Endothelial cell of umbilical vein (primary cell): Measurements from ENCODE around the gene ADAT3. TPM values are rescaled to one million over a fixed set of nuclear protein-coding genes. Genes with fewer than 3 reads are reported as not detected.
A peak's percentile ranks its signal among the peaks of the same experiment; 100 is the strongest.

Experiments
- BruUV-seq: library from RNA; stranded (reverse); fragments of 400-500 nt; replicated peaks from 2 replicates; lab custom pipeline; 2021; lab: Mats Ljungman, UMichigan
- CTCF ChIA-PET: fragments of 300-600, 350-600 bp; sonication (Branson Sonifier 250); formaldehyde crosslinking; loops from one replicate; lab custom pipeline; 2021; ENCODE audit warnings: antibody characterized with exemption, inconsistent platforms; lab: Charles Lee
- POLR2A ChIA-PET: fragments of 300-600, 350-600 bp; sonication (Branson Sonifier 250); formaldehyde crosslinking; loops from one replicate; lab custom pipeline; 2021; ENCODE audit warnings: antibody characterized with exemption, inconsistent platforms; lab: Charles Lee
- DNase-seq: peaks from one replicate; pipeline ENCODE4 v3.0.0-alpha.2; 2011; ENCODE audit warnings: low read depth, low spot score
- FAIRE-seq: peaks from 2 replicates; lab custom pipeline; 2011; peaks lifted over from hg19 to GRCh38; lab: Jason Lieb, UNC
- H2AFZ ChIP-seq: 2 replicates; pipeline ENCODE4 v1.6.0; 2012; ENCODE audit warnings: low read depth, low read length, control low read depth, inconsistent platforms
- H3K27ac ChIP-seq: 2 replicates; pipeline ENCODE4 v1.5.1; 2011; ENCODE audit warnings: low read depth, mild to moderate bottlenecking, control low read depth, low read length, moderate library complexity; ENCODE audit not compliant: insufficient read depth
- H3K27me3 ChIP-seq, 2 experiments: 2 replicates each; pipeline versions ENCODE4 v1.6.0 to v1.6.1; 2011; ENCODE audit warnings: low read length in 2 of 2, mixed read lengths in 1 of 2; ENCODE audit not compliant: control insufficient read depth in 2 of 2, insufficient read depth in 2 of 2
- H3K36me3 ChIP-seq, 2 experiments: 2 replicates in 1 of 2; 3 replicates in 1 of 2; pipeline ENCODE4 v1.5.1; 2011; ENCODE audit warnings: low read length in 2 of 2, mild to moderate bottlenecking in 1 of 2, moderate library complexity in 1 of 2; ENCODE audit not compliant: control insufficient read depth in 2 of 2, insufficient read depth in 2 of 2; ENCODE audit errors: extremely low read depth in 1 of 2
- H3K4me1 ChIP-seq: 3 replicates; pipeline ENCODE4 v1.5.1; 2011; ENCODE audit warnings: mild to moderate bottlenecking, low read length; ENCODE audit not compliant: control insufficient read depth, insufficient read depth; ENCODE audit errors: extremely low read depth
- H3K4me2 ChIP-seq: 2 replicates; pipeline ENCODE4 v1.6.1; 2011; ENCODE audit warnings: low read length, control low read depth, mixed read lengths; ENCODE audit not compliant: insufficient read depth
- H3K4me3 ChIP-seq, 3 experiments: fragments of 200-600 bp in 1 of 3; sonication (generic), shearing (Covaris generic) in 1 of 3; replicated peaks in 1 of 3; 2 replicates each; pipeline ENCODE4 v1.5.1; 2011 to 2016; ENCODE audit warnings: control low read depth in 3 of 3, low read length in 3 of 3, mild to moderate bottlenecking in 2 of 3, inconsistent platforms in 1 of 3, low read depth in 1 of 3, moderate library complexity in 1 of 3; ENCODE audit not compliant: insufficient read depth in 1 of 3
- H3K79me2 ChIP-seq: 2 replicates; pipeline ENCODE4 v1.6.0; 2012; ENCODE audit warnings: low read length, inconsistent platforms; ENCODE audit not compliant: control insufficient read depth, insufficient read depth
- H3K9ac ChIP-seq: replicated peaks from 2 replicates; pipeline ENCODE3; 2011; ENCODE audit warnings: low read length, control low read depth; ENCODE audit not compliant: insufficient read depth; ENCODE audit errors: extremely low read depth
- H3K9me1 ChIP-seq: replicated peaks from 3 replicates; pipeline ENCODE4 v1.6.0; 2011; ENCODE audit warnings: mild to moderate bottlenecking, low read length; ENCODE audit not compliant: control insufficient read depth, insufficient read depth; ENCODE audit errors: extremely low read depth
- H3K9me3 ChIP-seq: replicated peaks from 2 replicates; pipeline ENCODE4 v1.5.1; 2012; ENCODE audit warnings: low read length, inconsistent platforms; ENCODE audit not compliant: control insufficient read depth, insufficient read depth
- H4K20me1 ChIP-seq: replicated peaks from 2 replicates; pipeline ENCODE3; 2011; ENCODE audit warnings: mild to moderate bottlenecking, low read length; ENCODE audit not compliant: control insufficient read depth, insufficient read depth; ENCODE audit errors: extremely low read depth
- CTCF ChIP-seq, 2 donors: IDR thresholded peaks; 1 replicate in 1 of 2; 2 replicates in 1 of 2; pipeline ENCODE4 v1.5.1; 2011; ENCODE audit warnings: low read length in 2 of 2, mild to moderate bottlenecking in 2 of 2, moderate library complexity in 2 of 2, control low read depth in 1 of 2, inconsistent platforms in 1 of 2, low read depth in 1 of 2; ENCODE audit not compliant: insufficient read depth in 1 of 2; ENCODE audit errors: extremely low read depth in 1 of 2
- EZH2 ChIP-seq: IDR thresholded peaks from 2 replicates; pipeline ENCODE4 v1.6.1; 2012; ENCODE audit warnings: borderline replicate concordance, low read depth, mild to moderate bottlenecking, moderate library complexity, low read length, inconsistent platforms; ENCODE audit not compliant: severe bottlenecking
- FOS ChIP-seq: IDR thresholded peaks from 2 replicates; pipeline ENCODE4 v1.6.1; 2011; ENCODE audit warnings: mild to moderate bottlenecking, low read length, moderate library complexity, borderline replicate concordance; ENCODE audit not compliant: insufficient read depth
- GATA2 ChIP-seq: IDR thresholded peaks from 2 replicates; pipeline ENCODE4 v1.7.0; 2011; ENCODE audit warnings: low read depth, mild to moderate bottlenecking, moderate library complexity, mixed read lengths, low read length; ENCODE audit not compliant: insufficient read length, insufficient read depth
- JUN ChIP-seq: IDR thresholded peaks from 2 replicates; pipeline ENCODE4 v1.6.1; 2011; ENCODE audit warnings: borderline replicate concordance, low read depth; ENCODE audit not compliant: insufficient read length, insufficient read depth
- MAX ChIP-seq: IDR thresholded peaks from 2 replicates; pipeline ENCODE4 v1.6.1; 2011; ENCODE audit not compliant: insufficient read depth, insufficient read length
- MYC ChIP-seq: IDR thresholded peaks from one replicate; pipeline ENCODE4 v1.6.1; 2011; ENCODE audit warnings: mild to moderate bottlenecking, low read depth, low read length
- POLR2A ChIP-seq: IDR thresholded peaks from 2 replicates; pipeline ENCODE4 v1.6.1; 2012; ENCODE audit warnings: low read depth, mild to moderate bottlenecking, control low read depth, low read length
- POLR2AphosphoS5 ChIP-seq: IDR thresholded peaks from 2 replicates; pipeline ENCODE4 v1.6.1; 2012; ENCODE audit warnings: low read depth, mild to moderate bottlenecking, control low read depth, low read length, moderate library complexity; ENCODE audit not compliant: insufficient read depth
- dilution Hi-C: fragments of 300-500 bp; cut with MboI; formaldehyde crosslinking; loops from one replicate; pipeline ENCODE4 v1.15.0; 2019; ENCODE audit warnings: low sequenced_read_pairs; ENCODE audit not compliant: extremely low pct_ligation_motif_present
- intact Hi-C: fragments of 100-400 bp; cut with micrococcal nuclease; formaldehyde crosslinking; loops from one replicate; pipeline ENCODE4 v1.10.0; 2022
- polyA plus RNA-seq, 4 experiments: library from polyadenylated mRNA; depleted of rRNA in 3 of 4; stranded (reverse) in 3 of 4; unstranded in 1 of 4; fragments of >200 nt; gene quantifications; 2 replicates each; pipeline versions ENCODE4 v1.2.1 to v1.2.3, GENCODE V29; 2011 to 2012; ENCODE audit warnings: missing spikeins in 1 of 4
- total RNA-seq: library from RNA; stranded (reverse); gene quantifications from 2 replicates; pipeline ENCODE4 v1.2.3, GENCODE V29; 2021

Gene ADAT3
- total and polyA plus RNA-seq, 2 donors (not counting 3 experiments of a cell fraction or from before 2014, with no cell fraction given): 5.7 to 11.7 TPM

GRCh38 chr19:1861599-1862031 lies 43.6 kb upstream of the ADAT3 start:
- no peak for DNase-seq
- POLR2A ChIA-PET: no interaction called here
- H3K9ac ChIP-seq: peak overlapping the region; percentile 82
- intact Hi-C loops (no loop called here), dilution Hi-C loops (no loop called here)
- peak; percentile 77 for FAIRE-seq
- peak overlapping the region; percentile 4 for H3K27ac ChIP-seq
- peak; percentile 50 for TF ChIP-seq MAX
- no peak for TF ChIP-seq POLR2A
- peaks cover 35% of the 10 kb centered on the region for H3K4me1 ChIP-seq
- no peaks in the 10 kb centered on the region for H3K9me1 ChIP-seq
- H3K27me3 ChIP-seq: no peaks in the 10 kb centered on the region
- H2AFZ ChIP-seq: no peak overlapping the region
- CTCF ChIA-PET: no interaction called here
- H4K20me1 ChIP-seq: no peaks in the 10 kb centered on the region
- peak overlapping the region; percentile 78 to 99 (median 85) for H3K4me3 ChIP-seq
- H3K36me3 ChIP-seq: no peaks in the 10 kb centered on the region
- BruUV-seq: no TSS peak
- peaks cover 62% of the 10 kb centered on the region for H3K79me2 ChIP-seq
- peak overlapping the region; percentile 89 for H3K4me2 ChIP-seq
- H3K9me3 ChIP-seq: no peaks in the 10 kb centered on the region

GRCh38 chr19:1862068-1862423 lies 43.2 kb upstream of the ADAT3 start:
- Histone ChIP-seq H3K79me2 (peaks cover 58% of the 10 kb centered on the region), H3K9ac (peak overlapping the region; percentile 82), H3K4me1 (peaks cover 33% of the 10 kb centered on the region), H3K27ac (peak overlapping the region; percentile 40), H3K4me3 (peak overlapping the region; percentile 78 to 99 (median 85)), H3K27me3 (no peaks in the 10 kb centered on the region), H3K4me2 (peak overlapping the region; percentile 89), H2AFZ (no peak overlapping the region), H4K20me1 (no peaks in the 10 kb centered on the region), H3K9me3 (no peaks in the 10 kb centered on the region), H3K36me3 (no peaks in the 10 kb centered on the region), H3K9me1 (no peaks in the 10 kb centered on the region)
- DNase-seq (no peak), FAIRE-seq (no peak)
- BruUV-seq: no TSS peak
- ChIA-PET POLR2A (no interaction called here), CTCF (no interaction called here)
- dilution Hi-C loops: no loop called here
- intact Hi-C loops: no loop called here
- TF ChIP-seq POLR2AphosphoS5: no peak
- TF ChIP-seq EZH2: no peak
- no peak for TF ChIP-seq JUN
- TF ChIP-seq CTCF (IDR thresholded peaks at IDR 0.05; ENCODE audit: extremely low read depth in 1 of 2, insufficient read depth in 1 of 2, low read depth in 1 of 2, low read length in 2 of 2): no peak
- no peak for TF ChIP-seq MAX
- TF ChIP-seq POLR2A: no peak
- TF ChIP-seq FOS: no peak
- TF ChIP-seq MYC: no peak
- no peak for TF ChIP-seq GATA2
